GM20000 (cell line): ENCODE measurements around the gene TEKT5.

ENCODE experiments used
- DNase-seq: peaks from one replicate; pipeline ENCODE4 v3.0.0; 2012; ENCODE audit warnings: low spot score
- TF ChIP-seq, protein P1 (sequence below): IDR thresholded peaks from 2 replicates; pipeline ENCODE4 v1.5.1; 2012; ENCODE audit warnings: mild to moderate bottlenecking, control low read depth; ENCODE audit errors: extremely low read depth, missing control alignments

The TEKT5 gene

GRCh38 chr16:10676284-10676683 is 18.4 kb downstream of the TEKT5 start:
- no peak for DNase-seq
- TF ChIP-seq, protein P1, sequence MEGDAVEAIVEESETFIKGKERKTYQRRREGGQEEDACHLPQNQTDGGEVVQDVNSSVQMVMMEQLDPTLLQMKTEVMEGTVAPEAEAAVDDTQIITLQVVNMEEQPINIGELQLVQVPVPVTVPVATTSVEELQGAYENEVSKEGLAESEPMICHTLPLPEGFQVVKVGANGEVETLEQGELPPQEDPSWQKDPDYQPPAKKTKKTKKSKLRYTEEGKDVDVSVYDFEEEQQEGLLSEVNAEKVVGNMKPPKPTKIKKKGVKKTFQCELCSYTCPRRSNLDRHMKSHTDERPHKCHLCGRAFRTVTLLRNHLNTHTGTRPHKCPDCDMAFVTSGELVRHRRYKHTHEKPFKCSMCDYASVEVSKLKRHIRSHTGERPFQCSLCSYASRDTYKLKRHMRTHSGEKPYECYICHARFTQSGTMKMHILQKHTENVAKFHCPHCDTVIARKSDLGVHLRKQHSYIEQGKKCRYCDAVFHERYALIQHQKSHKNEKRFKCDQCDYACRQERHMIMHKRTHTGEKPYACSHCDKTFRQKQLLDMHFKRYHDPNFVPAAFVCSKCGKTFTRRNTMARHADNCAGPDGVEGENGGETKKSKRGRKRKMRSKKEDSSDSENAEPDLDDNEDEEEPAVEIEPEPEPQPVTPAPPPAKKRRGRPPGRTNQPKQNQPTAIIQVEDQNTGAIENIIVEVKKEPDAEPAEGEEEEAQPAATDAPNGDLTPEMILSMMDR = no peak

- TF ChIP-seq, protein P1 = no peak
- DNase-seq = no peak
These were observed 18.9 kb downstream of the TEKT5 start for GRCh38 chr16:10675861-10676260.

DNA sequence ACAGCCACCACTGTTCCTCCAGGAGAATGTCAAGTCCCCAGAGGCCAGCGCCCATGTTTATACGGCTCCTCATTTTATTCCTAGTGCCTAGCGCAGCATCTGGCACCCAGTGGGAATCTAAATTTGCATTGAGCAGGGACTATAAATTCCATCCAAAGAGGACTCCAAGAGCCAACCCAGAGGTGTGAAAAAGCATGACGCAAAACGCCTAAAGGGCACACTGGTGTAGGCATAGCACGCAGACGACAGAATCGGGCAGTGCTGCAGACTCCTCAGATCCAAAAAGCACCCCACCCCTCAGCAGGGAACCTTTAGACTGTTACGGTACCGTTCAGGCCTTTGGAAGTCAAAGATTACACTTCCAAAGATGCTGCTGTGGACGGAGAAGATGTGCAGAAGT is 19.5 kb downstream of the TEKT5 start:
- TF ChIP-seq, protein P1 = no peak
- DNase-seq = no peak

DNA sequence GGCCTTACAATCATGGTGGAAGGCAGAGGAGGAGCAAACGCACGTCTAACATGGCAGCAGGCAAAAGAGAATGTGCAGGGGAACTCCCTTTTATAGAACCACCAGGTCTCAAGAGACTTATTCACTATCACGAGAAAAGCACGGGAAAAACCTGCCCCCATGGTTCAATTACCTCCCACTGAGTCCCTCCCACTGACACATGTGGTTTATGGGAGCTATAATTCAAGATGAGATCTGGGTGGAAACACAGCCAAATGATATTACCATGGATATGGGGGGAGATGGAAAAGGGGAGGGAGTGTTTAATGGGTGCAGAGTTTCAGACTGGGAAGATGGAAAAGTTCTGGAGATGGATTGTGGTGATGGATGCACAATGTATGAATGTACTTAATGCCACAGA is 23.0 kb downstream of the TEKT5 start:
- no peak for DNase-seq
- TF ChIP-seq, protein P1 = no peak

- DNase-seq = no peak
- TF ChIP-seq, protein P1 = no peak
These were observed 24.9 kb downstream of the TEKT5 start for GRCh38 chr16:10669791-10670190.

DNA sequence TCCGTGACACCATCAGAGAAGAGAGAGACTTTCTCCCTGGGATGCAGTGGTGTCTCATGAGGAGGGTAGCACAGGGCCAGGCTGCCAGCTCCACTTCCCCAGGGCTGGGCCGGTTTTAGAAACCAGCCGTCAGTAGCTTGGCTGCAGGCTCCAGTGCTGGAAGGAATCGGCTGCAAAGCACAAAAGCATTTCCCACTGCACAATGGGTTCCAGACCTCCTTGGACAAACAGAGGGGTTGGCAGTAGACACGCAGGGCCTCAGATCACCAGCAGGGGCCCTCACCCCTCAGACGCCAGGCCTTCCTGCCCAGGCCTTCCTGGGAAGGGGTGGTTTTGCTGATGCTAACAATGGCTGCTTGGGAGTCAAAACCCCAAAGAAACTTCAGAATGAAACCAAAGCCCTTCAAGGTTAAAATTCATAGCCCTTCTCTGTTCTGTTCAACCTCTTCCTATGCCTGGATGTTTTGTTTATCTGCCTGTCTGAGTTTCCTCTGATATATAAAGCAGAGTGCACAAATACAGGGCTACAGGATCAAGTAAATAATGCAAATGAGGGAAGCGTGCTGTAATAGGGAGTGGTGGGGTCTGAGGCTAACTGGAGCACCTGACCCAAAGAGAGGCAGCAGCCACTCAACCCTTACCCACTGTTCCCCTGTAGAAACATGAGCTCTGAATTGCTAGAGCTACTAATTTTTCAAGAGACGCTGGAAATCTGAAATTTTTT is 26.2 kb downstream of the TEKT5 start:
- peak; percentile 56 for DNase-seq
- TF ChIP-seq, protein P1 = peak; percentile 64

- no peak for DNase-seq
- TF ChIP-seq, protein P1 = no peak
These were observed 27.5 kb downstream of the TEKT5 start for GRCh38 chr16:10667239-10667638.
